Activated naive CD4-positive, alpha-beta T cell treated with anti-CD3 and anti-CD28 coated beads, Interleukin-2, amount 10 ng/mL, durations not matched to agents 7 days and 5 days (primary cell): ENCODE data around the gene SLC16A9.
"Not testable (repeated sequence)": the region's sequence is repeated elsewhere in the genome, so short reads cannot be mapped to it uniquely, and the experiment has no call there.

Experiments
- CTCF ChIA-PET: fragments of 350-600 bp; sonication (Branson Sonifier 250); formaldehyde crosslinking; loops from one replicate; lab custom pipeline; 2021; ENCODE audit warnings: antibody characterized with exemption; lab: Charles Lee
- DNase-seq: peaks from one replicate; pipeline ENCODE4 v3.0.0-alpha.2; 2020
- H3K27ac Mint-ChIP-seq: one replicate; pipeline ENCODE4 v1.8.0; 2021; ENCODE audit warnings: mild to moderate bottlenecking, moderate library complexity, mixed read lengths
- H3K27me3 Mint-ChIP-seq: one replicate; pipeline ENCODE4 v1.8.0; 2021; ENCODE audit warnings: mild to moderate bottlenecking, mixed read lengths
- H3K36me3 Mint-ChIP-seq: one replicate; pipeline ENCODE4 v1.8.0; 2021; ENCODE audit warnings: mixed read lengths
- H3K4me1 Mint-ChIP-seq: one replicate; pipeline ENCODE4 v1.8.0; 2021; ENCODE audit warnings: mixed read lengths
- H3K4me3 Mint-ChIP-seq: one replicate; pipeline ENCODE4 v1.8.0; 2021; ENCODE audit warnings: mild to moderate bottlenecking, moderate library complexity, mixed read lengths
- H3K9me3 Mint-ChIP-seq: one replicate; pipeline ENCODE4 v1.8.0; 2021; ENCODE audit warnings: mixed read lengths

Gene SLC16A9

GRCh38 chr10:59709395-59710125, at the start of gene SLC16A9:
TSS of gene SLC16A9 (minus strand) at chr10:59709850. CDS start at chr10:59684291, 25,559 bp downstream.
- no peaks in the 10 kb centered on the region for H3K4me1 Mint-ChIP-seq
- H3K36me3 Mint-ChIP-seq, result no peaks in the 10 kb centered on the region
- H3K27me3 Mint-ChIP-seq, result peaks cover 66% of the 10 kb centered on the region
- no peak within 1 kb of the TSS for H3K27ac Mint-ChIP-seq
- DNase-seq, result peak; percentile 65
- CTCF ChIA-PET, result interaction anchor here (0.6 to 1.6 kb wide), 7 partner anchors 20 to 395 kb away, joined by 3 to 4 read pairs (median 3); no protein-coding TSS in a partner anchor
- H3K9me3 Mint-ChIP-seq, result no peaks in the 10 kb centered on the region
- peak within 1 kb of the TSS; percentile 64 for H3K4me3 Mint-ChIP-seq

- H3K27ac Mint-ChIP-seq, result no peak overlapping the region
- DNase-seq, result no peak
Observed at GRCh38 chr10:59757966-59758365, 48.3 kb upstream of the SLC16A9 start.

GRCh38 chr10:59754951-59755350, 45.3 kb upstream of the SLC16A9 start:
- Mint-ChIP-seq H3K4me1 (no peaks in the 10 kb centered on the region), H3K4me3 (no peak overlapping the region), H3K36me3 (no peaks in the 10 kb centered on the region), H3K9me3 (no peaks in the 10 kb centered on the region), H3K27me3 (peaks cover 15% of the 10 kb centered on the region), H3K27ac (no peak overlapping the region)
- no peak for DNase-seq
- CTCF ChIA-PET, result no interaction called here

More at GRCh38 chr10:59757966-59758365, 48.3 kb upstream of the SLC16A9 start:
- Mint-ChIP-seq H3K27me3 (peaks cover 7% of the 10 kb centered on the region), H3K4me3 (no peak overlapping the region), H3K36me3 (no peaks in the 10 kb centered on the region), H3K9me3 (no peaks in the 10 kb centered on the region), H3K4me1 (no peaks in the 10 kb centered on the region)
- CTCF ChIA-PET, result no interaction called here

- Mint-ChIP-seq H3K36me3 (no peaks in the 10 kb centered on the region), H3K4me3 (no peak within 1 kb of the TSS), H3K27ac (no peak within 1 kb of the TSS), H3K27me3 (peaks cover 15% of the 10 kb centered on the region), H3K4me1 (no peaks in the 10 kb centered on the region), H3K9me3 (no peaks in the 10 kb centered on the region)
- DNase-seq, result no peak
- CTCF ChIA-PET, result no interaction called here
Observed at GRCh38 chr10:59753267-59753666, 43.6 kb upstream of the SLC16A9 start, which contains the start of gene MRLN. TSS of gene MRLN (minus strand) at chr10:59753455.

GRCh38 chr10:59752278-59752940, 42.8 kb upstream of the SLC16A9 start:
- Mint-ChIP-seq H3K9me3 (no peaks in the 10 kb centered on the region), H3K4me1 (no peaks in the 10 kb centered on the region), H3K36me3 (no peaks in the 10 kb centered on the region), H3K27me3 (peaks cover 15% of the 10 kb centered on the region), H3K4me3 (no peak overlapping the region), H3K27ac (no peak overlapping the region)
- DNase-seq, result no peak
- CTCF ChIA-PET, result interaction anchor here (1.1 kb wide), 1 partner anchor 73 kb away, joined by 3 read pairs; no protein-coding TSS in a partner anchor

GRCh38 chr10:59750155-59750945, 40.7 kb upstream of the SLC16A9 start:
- Mint-ChIP-seq H3K4me3 (no peak overlapping the region), H3K27ac (no peak overlapping the region), H3K4me1 (no peaks in the 10 kb centered on the region), H3K9me3 (no peaks in the 10 kb centered on the region), H3K36me3 (no peaks in the 10 kb centered on the region), H3K27me3 (peaks cover 15% of the 10 kb centered on the region)
- CTCF ChIA-PET, result no interaction called here
- no peak for DNase-seq

GRCh38 chr10:59748834-59749233, 39.2 kb upstream of the SLC16A9 start:
- no peak overlapping the region for H3K27ac Mint-ChIP-seq
- no peaks in the 10 kb centered on the region for H3K9me3 Mint-ChIP-seq
- H3K4me1 Mint-ChIP-seq, result no peaks in the 10 kb centered on the region
- H3K27me3 Mint-ChIP-seq, result peaks cover 8% of the 10 kb centered on the region
- no peaks in the 10 kb centered on the region for H3K36me3 Mint-ChIP-seq
- H3K4me3 Mint-ChIP-seq, result no peak overlapping the region
- CTCF ChIA-PET, result no interaction called here
- DNase-seq, result no peak

- Mint-ChIP-seq H3K27me3 (no peaks in the 10 kb centered on the region), H3K4me1 (no peaks in the 10 kb centered on the region), H3K36me3 (no peaks in the 10 kb centered on the region), H3K9me3 (no peaks in the 10 kb centered on the region), H3K27ac (no peak overlapping the region), H3K4me3 (no peak overlapping the region)
- CTCF ChIA-PET, result interaction anchor here (0.6 kb wide), 1 partner anchor 1028 kb away, joined by 5 read pairs; no protein-coding TSS in a partner anchor
- no peak for DNase-seq
Observed at GRCh38 chr10:59745163-59745650, 35.6 kb upstream of the SLC16A9 start.

GRCh38 chr10:59744762-59745161, 35.1 kb upstream of the SLC16A9 start:
- CTCF ChIA-PET, result interaction anchor here (0.6 kb wide), 1 partner anchor 1029 kb away, joined by 5 read pairs; no protein-coding TSS in a partner anchor
- H3K36me3 Mint-ChIP-seq, H3K27me3 Mint-ChIP-seq, H3K4me1 Mint-ChIP-seq, H3K27ac Mint-ChIP-seq, H3K4me3 Mint-ChIP-seq, DNase-seq, H3K9me3 Mint-ChIP-seq: not testable (repeated sequence)

- CTCF ChIA-PET, H3K4me1 Mint-ChIP-seq, H3K36me3 Mint-ChIP-seq, DNase-seq, H3K9me3 Mint-ChIP-seq, H3K27ac Mint-ChIP-seq, H3K4me3 Mint-ChIP-seq, H3K27me3 Mint-ChIP-seq: not testable (repeated sequence)
Observed at GRCh38 chr10:59744156-59744555, 34.5 kb upstream of the SLC16A9 start.

GRCh38 chr10:59741583-59741982, 31.9 kb upstream of the SLC16A9 start:
- no peaks in the 10 kb centered on the region for H3K36me3 Mint-ChIP-seq
- H3K4me1 Mint-ChIP-seq, result no peaks in the 10 kb centered on the region
- CTCF ChIA-PET, result no interaction called here
- H3K27me3 Mint-ChIP-seq, result no peaks in the 10 kb centered on the region
- no peak for DNase-seq
- no peaks in the 10 kb centered on the region for H3K9me3 Mint-ChIP-seq
- H3K27ac Mint-ChIP-seq, result no peak overlapping the region
- H3K4me3 Mint-ChIP-seq, result no peak overlapping the region

- Mint-ChIP-seq H3K4me1 (no peaks in the 10 kb centered on the region), H3K4me3 (no peak overlapping the region), H3K36me3 (no peaks in the 10 kb centered on the region), H3K9me3 (no peaks in the 10 kb centered on the region), H3K27me3 (no peaks in the 10 kb centered on the region), H3K27ac (no peak overlapping the region)
- CTCF ChIA-PET, result no interaction called here
- DNase-seq, result no peak
Observed at GRCh38 chr10:59741048-59741447, 31.4 kb upstream of the SLC16A9 start.

- H3K36me3 Mint-ChIP-seq, result no peaks in the 10 kb centered on the region
- H3K27me3 Mint-ChIP-seq, result peaks cover 11% of the 10 kb centered on the region
- CTCF ChIA-PET, result no interaction called here
- H3K27ac Mint-ChIP-seq, result no peak overlapping the region
- H3K4me3 Mint-ChIP-seq, result no peak overlapping the region
- no peaks in the 10 kb centered on the region for H3K4me1 Mint-ChIP-seq
- no peak for DNase-seq
- H3K9me3 Mint-ChIP-seq, result no peaks in the 10 kb centered on the region
Observed at GRCh38 chr10:59736749-59737148, 27.1 kb upstream of the SLC16A9 start.

- CTCF ChIA-PET, result no interaction called here
- H3K36me3 Mint-ChIP-seq, result no peaks in the 10 kb centered on the region
Observed at GRCh38 chr10:59735296-59735695, 25.6 kb upstream of the SLC16A9 start.

More at GRCh38 chr10:59735296-59735695, 25.6 kb upstream of the SLC16A9 start:
- Mint-ChIP-seq H3K27me3 (peaks cover 11% of the 10 kb centered on the region), H3K27ac (no peak overlapping the region), H3K4me3 (no peak overlapping the region), H3K9me3 (no peaks in the 10 kb centered on the region), H3K4me1 (no peaks in the 10 kb centered on the region)
- DNase-seq, result no peak
